HuH-7 (cell line): ENCODE measurements around the gene TRAPPC2L.
"Not testable (repeated sequence)": the region's sequence is repeated elsewhere in the genome, so short reads cannot be mapped to it uniquely, and the experiment has no call there.

Experiments used
- DNase-seq: peaks from one replicate; pipeline ENCODE4 v3.0.0; 2011; ENCODE audit warnings: low spot score

TRAPPC2L gene

GRCh38 chr16:88819126-88819525 is 37.8 kb upstream of the TRAPPC2L start:
- no peak for DNase-seq

DNA sequence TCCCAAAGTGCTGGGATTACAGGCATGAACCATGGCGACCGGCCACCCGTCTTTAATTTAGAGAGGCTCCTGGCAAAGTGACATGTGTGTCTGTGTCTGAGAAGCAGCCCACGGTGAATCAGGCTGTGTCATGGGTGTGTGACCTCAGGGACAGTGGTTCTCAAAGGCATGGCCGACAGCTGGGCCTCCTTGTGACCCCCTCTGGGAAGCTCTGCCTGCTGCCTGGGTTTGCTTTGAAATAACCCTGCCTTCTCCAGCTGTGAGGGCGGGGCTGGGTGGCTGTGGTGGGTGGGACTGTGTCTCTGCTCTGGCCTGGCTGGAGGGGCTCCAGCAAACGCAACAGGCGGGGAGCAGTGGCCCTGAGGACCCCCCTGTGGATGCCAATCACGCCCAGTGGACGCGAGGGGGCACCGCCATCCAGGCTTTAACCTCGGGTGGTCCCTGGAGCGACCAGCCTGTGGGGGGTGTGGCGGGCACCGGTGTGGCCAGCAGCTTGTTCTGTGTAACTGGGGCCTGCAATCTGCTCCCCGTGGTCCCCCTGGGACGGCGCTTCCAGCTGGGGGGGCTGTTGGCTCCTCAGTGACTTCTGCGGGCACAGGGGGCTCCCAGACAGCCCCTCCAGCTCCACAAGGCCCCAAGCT is 36.4 kb upstream of the TRAPPC2L start:
- no peak for DNase-seq

- no peak for DNase-seq
These were observed 35.6 kb upstream of the TRAPPC2L start for GRCh38 chr16:88821168-88821850.

DNA sequence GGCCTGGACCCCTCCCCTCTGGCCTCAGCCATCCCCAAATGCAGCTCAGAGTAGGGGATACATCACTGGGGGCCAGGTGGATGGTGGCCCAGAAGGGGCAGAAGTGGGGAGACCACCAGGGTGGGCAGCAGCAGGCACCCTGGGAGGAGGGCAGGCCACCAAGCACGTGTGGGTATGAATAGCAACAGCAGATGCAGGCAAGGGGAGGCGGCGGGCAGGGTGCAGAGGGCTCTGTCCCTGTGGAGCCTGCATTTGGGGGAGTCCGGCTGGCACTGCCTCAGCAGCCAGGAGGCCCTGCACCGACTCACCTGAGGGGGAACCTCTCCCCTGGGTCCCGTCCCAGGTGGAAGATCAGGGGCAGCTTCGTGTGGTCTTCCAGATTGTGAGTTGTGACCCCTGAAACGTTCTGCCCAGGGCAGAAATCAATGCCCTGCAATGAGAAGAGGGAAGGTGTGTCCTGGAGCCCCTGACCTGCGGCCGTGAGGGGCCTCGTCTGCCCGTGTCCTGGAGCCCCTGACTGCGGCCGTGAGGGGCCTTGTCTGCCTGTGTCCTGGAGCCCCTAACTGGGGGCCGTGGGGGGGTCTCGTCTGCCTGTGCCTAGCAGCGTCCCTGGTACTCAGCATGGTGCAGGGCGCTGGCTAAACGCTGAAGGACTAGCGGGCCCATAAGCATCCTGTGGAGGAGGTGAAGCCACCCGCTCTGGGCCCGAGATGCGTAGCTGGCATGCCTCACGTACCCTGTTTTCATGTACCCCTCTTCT is 34.5 kb upstream of the TRAPPC2L start:
- DNase-seq: no peak

DNA sequence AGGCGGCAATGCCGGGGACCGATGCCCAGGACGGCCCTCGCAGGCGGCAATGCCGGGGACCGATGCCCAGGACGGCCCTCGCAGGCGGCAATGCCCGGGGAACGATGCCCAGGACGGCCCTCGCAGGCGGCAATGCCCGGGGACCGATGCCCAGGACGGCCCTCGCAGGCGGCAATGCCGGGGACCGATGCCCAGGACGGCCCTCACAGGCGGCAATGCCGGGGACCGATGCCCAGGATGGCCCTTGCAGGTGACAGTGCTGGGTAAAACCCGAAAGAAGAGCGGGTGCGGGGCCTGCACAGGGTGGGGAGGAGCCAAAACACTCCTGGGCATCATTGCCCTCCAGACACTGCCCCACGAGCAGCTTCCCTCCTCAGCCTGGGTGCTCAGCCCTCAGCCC is 33.3 kb upstream of the TRAPPC2L start:
- not testable (repeated sequence) for DNase-seq

DNA sequence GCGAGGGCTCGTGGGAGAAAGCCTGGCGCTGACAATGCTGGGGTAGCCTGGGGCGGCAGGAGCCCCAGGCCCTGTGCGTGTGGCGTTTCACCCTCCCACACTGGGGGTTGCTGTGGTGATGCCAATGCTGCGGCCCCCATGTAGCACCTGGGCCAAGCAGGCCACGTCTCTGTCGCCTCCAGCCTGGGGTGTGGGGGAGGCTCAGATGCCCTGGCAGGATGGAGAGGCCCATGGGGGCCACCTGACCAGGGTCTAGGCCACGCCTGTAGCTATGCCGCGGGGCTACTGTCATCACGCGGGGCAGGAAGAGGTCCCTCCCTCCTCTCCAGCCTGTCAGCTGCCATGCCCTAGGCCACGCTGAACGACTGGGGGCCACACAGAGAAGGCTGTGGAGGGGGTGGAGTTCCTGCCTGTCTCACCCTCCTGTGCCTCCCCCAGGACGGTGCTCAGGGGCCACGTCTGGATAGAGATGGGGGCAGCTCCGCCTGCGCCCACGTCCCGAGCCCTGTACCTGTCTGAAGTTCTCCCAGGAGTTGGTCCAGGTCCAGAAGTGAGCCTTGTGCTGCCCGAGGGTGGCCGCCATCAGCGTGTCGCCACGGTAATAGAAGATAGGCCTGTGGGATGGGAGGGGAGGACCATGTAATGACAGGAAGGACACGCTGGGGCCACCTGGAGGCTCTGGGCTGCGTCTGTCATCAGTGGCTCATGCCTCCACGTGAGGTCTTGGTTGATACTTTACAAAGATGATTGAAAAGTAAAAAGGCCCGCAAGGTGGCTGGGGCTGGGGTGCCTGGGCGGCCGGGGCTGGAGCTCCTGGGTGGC is 32.5 kb upstream of the TRAPPC2L start:
- no peak for DNase-seq

- no peak for DNase-seq
These were observed 31.8 kb upstream of the TRAPPC2L start for GRCh38 chr16:88825146-88825545.

DNA sequence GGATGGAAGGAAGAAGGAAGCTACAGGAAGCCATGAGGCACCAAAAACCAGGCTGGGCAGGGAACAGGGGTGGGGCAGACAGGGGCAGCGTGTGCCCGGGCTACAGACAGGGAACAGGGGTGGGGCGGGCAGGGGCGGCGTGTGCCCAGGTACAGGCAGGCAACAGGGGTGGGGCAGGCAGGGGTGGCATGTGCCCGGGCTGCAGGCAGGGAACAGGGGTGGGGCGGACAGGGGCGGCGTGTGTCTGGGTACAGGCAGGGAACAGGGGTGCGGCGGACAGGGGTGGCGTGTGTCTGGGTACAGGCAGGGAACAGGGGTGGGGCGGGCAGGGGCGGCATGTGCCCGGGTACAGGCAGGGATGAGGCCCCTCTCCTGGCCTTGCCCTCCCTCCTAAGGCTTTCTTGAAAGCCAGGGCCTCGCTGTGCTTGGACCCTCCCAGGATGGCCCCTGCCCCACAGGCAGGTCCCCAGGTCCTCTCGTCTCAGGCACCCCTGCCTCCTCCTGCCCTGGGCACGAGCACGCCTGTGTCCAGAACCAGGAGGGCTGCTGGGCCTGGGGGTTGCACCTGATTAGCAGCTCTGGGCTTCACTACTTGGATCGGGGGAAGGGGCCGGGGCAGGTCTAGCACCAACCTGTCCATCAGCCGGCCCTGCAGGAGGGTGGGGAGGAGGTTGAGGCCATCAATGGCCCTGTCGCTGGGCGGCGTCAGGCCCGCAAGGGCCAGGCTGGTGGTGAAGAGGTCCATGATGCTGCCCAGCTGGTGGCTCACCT is 30.7 kb upstream of the TRAPPC2L start:
- DNase-seq: no peak

GRCh38 chr16:88827727-88828126 is 29.2 kb upstream of the TRAPPC2L start:
- DNase-seq: no peak

DNA sequence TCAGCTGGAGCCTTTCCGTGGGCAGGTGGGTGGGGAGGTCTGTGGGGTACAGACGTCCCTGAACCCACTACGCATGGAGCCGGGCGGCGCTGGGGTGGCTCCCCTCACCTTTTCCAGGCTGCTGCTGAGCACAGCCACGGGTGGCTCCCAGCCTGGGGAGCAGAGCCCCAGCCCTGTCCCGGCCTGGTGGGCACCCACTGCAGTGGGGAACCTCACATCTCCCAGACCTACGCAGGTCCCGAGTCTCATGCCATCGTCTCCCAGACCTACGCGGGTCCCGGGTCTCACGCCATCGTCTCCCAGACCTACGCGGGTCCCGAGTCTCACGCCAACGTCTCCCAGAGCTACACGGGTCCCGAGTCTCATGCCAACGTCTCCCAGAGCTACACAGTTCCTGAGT is 28.2 kb upstream of the TRAPPC2L start:
- no peak for DNase-seq

- DNase-seq: no peak
These were observed 26.7 kb upstream of the TRAPPC2L start for GRCh38 chr16:88830258-88830657.

GRCh38 chr16:88830783-88831182 is 26.1 kb upstream of the TRAPPC2L start:
- DNase-seq: no peak

- DNase-seq: no peak
These were observed 25.1 kb upstream of the TRAPPC2L start for GRCh38 chr16:88831838-88832237.

- DNase-seq: no peak
These were observed 23.8 kb upstream of the TRAPPC2L start for GRCh38 chr16:88833086-88833485.

- no peak for DNase-seq
These were observed 22.3 kb upstream of the TRAPPC2L start for GRCh38 chr16:88834670-88835069.

DNA sequence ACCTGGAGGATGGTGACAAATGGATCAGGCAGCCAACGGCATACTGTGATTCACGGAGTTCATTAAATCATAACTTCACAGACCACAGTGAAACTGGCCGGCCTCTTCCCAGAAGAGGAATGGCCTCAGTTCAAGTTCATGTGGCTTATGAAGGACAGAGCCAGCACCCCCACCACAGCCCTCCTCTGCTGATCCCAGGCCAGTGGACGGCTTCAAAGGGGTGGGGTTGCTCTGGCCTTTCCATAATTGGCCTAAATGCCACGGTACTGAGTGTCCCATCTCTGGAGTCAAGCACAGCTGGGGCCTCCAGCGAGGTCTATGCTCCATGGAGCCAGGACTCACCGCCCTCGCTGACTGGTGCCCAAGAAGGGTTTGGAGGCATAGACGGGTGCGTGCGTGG is 21.5 kb upstream of the TRAPPC2L start:
- no peak for DNase-seq

GRCh38 chr16:88835818-88836217 is 21.1 kb upstream of the TRAPPC2L start:
- DNase-seq: no peak

GRCh38 chr16:88836791-88837190 is 20.1 kb upstream of the TRAPPC2L start:
- no peak for DNase-seq

- no peak for DNase-seq
These were observed 19.1 kb upstream of the TRAPPC2L start for GRCh38 chr16:88837806-88838205.

- DNase-seq: no peak
These were observed 18.4 kb upstream of the TRAPPC2L start for GRCh38 chr16:88838566-88838965.

DNA sequence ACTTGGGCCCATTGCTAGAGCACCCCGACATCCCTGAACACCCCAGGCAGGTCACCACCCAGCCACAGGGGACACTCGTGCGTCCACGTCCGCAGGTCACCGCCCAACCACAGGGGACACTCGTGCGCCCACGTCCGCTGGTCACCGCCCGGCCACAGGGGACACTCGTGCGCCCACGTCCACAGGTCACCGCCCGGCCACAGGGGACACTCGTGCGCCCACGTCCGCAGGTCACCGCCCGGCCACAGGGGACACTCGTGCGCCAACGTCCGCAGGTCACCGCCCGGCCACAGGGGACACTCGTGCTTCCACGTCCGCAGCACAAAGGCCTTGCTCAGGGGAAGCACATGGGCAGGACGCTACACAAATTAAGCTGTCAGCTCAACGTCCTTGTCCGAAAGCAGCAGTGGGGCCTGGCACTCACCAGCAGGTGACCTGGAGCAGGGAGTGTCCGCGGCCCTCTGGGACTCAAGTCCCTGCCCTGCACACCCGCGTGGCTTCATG is 17.8 kb upstream of the TRAPPC2L start:
- peak; percentile 52 for DNase-seq
